Retinal pigment epithelial cell (primary cell): ENCODE measurements around the gene SMIM26.
"Not testable (repeated sequence)": the region's sequence is repeated elsewhere in the genome, so short reads cannot be mapped to it uniquely, and the experiment has no call there.

Experiments used
- DNase-seq: peaks from one replicate; pipeline ENCODE4 v3.0.0-alpha.2; 2010; ENCODE audit warnings: low read depth
- H3K4me3 ChIP-seq: 2 replicates; pipeline ENCODE4 v1.5.1; 2011; ENCODE audit warnings: mild to moderate bottlenecking, low read length, control low read depth, moderate library complexity
- TF ChIP-seq, protein P1 (sequence below): conservative IDR thresholded peaks from 2 replicates; pipeline ENCODE4 v1.5.1; 2011; ENCODE audit warnings: low read depth, low read length, control low read depth, inconsistent platforms

Gene SMIM26, protein sequence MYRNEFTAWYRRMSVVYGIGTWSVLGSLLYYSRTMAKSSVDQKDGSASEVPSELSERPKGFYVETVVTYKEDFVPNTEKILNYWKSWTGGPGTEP

DNA sequence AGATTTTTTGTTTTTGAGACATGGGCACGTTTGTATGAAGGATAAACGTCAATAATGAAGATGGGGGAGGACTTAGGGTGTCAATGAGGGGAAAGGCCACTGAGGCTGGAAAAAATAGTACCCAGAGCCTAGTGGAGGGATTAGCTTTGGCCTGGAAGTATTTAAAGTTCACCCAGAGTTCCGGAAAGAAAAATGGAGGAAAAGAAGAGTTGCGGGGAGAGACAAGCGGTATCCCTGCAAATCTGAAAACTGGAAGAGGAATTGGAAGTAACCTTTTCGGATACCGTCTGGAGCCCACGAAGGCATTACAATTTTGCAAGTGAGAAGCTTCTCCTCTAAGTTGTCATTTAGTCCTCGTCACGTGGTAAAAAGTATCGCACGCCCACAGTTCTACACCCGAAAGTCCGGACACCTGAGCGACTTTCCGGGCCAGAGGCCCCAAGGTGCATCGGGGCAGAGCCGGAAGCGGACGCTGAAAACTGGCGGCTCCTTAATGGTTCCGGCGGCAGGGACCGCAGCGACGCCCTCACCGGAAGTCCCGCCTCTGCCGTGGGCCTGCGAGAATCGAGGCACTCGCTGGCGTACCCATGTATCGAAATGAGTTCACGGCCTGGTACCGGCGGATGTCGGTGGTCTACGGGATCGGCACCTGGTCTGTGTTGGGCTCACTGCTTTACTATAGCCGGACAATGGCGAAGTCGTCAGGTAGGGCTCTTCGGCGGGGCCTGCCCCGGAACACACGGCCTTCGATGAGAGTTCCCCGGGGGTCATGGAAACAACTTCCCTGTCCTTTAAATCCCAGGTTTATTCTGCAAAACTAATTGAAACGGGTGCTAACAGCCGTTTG lies at the start of gene SMIM26:
Gene SMIM26, plus strand, starts transcription at position 541 of the 847 bp plus-strand sequence. Its CDS starts 47 bp downstream, at position 588.
- H3K4me3 ChIP-seq, result peak within 1 kb of the TSS; percentile 72
- TF ChIP-seq, protein P1, sequence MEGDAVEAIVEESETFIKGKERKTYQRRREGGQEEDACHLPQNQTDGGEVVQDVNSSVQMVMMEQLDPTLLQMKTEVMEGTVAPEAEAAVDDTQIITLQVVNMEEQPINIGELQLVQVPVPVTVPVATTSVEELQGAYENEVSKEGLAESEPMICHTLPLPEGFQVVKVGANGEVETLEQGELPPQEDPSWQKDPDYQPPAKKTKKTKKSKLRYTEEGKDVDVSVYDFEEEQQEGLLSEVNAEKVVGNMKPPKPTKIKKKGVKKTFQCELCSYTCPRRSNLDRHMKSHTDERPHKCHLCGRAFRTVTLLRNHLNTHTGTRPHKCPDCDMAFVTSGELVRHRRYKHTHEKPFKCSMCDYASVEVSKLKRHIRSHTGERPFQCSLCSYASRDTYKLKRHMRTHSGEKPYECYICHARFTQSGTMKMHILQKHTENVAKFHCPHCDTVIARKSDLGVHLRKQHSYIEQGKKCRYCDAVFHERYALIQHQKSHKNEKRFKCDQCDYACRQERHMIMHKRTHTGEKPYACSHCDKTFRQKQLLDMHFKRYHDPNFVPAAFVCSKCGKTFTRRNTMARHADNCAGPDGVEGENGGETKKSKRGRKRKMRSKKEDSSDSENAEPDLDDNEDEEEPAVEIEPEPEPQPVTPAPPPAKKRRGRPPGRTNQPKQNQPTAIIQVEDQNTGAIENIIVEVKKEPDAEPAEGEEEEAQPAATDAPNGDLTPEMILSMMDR, result no peak
- DNase-seq, result peak; percentile 68

DNA sequence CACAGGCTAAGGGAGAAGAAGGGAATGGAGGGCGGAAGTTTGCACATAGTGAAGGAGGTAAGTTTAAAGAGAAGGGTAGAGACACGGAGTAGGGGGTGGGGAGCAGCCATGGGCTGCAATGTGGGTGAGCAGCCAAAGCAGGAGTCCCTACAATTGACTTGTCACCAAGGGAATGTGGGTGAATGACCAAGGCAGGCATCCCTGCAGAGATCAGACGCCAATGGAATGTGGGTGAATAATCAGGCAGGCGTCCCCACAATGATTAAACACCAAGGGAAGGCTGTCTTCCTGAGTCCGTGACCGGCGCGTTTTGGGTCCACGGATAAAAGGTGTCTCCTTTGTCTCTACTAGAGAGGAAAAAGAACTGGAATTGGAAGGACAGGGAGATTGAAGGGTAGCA lies 45.2 kb upstream of the SMIM26 start:
- DNase-seq, H3K4me3 ChIP-seq: not testable (repeated sequence)

DNA sequence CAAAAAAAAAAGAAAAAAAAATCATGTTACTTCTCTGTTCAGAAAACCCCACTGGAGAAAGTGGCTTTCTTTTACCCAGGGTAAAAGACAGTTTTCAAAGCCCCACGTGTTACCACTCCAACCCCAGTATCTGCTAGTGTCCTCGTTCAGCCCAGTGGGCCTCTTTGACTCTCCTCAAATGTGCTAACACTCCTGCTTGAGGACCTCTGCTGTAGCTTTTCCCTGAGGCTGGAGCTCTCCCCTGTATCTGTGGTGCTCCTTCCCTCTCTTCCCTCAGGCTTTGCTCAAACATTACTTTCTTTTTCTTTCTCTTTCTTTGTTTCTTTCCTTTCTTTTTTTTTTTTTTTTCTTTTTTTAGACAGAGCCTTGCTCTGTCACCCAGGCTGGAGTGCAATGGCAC lies 44.2 kb upstream of the SMIM26 start:
- TF ChIP-seq, protein P1, result no peak
- H3K4me3 ChIP-seq, result no peak overlapping the region
- DNase-seq, result no peak

DNA sequence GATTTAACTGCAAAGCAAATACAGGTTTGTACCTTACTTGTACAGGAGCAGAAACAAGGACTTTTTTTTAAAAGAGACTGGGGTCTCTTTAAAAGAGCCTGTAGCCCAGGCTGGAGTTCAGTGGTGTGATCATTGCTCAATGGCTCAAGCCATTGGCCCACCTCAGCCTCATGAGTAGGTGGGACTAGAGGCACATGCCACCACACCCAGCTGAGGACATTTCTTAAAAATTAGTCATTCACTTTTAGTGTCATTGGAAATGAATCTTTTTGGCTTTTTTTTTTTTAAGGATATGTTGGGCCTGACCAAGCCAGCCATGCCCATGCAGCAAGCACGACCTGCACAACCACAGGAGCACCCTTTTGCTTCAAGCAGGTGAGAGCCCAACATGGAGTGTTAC lies 42.6 kb upstream of the SMIM26 start:
- no peak overlapping the region for H3K4me3 ChIP-seq
- DNase-seq, result no peak
- TF ChIP-seq, protein P1, result no peak

DNA sequence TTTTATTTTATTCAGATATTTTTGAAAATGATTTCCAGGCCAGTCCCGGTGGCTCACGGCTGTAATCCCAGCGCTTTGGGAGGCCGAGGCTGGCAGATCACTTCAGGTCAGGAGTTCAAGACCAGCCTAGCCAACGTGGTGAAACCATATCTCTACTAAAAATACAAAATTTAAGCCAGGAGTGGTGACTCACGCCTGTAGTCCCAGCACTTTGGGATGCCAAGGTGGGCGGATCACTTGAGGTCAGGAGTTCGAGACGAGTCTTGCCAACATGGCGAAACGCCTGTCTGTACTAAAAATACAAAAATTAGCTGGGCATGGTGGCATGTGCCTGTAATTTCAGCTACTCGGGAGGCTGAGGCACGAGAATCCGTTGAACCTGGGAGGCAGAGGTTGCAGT lies 40.5 kb upstream of the SMIM26 start:
- not testable (repeated sequence) for DNase-seq

DNA sequence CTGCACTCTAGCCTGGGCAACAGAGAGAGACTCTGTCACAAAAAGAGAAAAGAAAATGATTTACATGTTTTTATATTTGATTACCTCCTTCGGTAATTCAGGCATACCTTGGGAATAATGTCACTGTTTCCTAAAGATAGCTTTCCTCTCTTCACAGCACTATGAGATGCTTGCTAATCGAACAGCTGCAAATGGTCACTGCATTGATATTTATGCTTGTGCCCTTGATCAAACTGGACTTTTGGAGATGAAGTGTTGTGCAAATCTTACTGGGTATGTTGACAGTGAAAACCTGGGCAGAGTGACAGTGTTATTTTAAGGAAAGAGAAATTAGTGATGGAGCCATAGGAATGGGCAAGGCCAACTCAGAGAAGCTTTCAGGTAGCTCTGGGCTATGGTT lies 39.9 kb upstream of the SMIM26 start:
- TF ChIP-seq, protein P1, result no peak
- H3K4me3 ChIP-seq, result no peak overlapping the region
- no peak for DNase-seq

More for the DNA sequence above, 40.5 kb upstream of the SMIM26 start:
- H3K4me3 ChIP-seq, result not testable (repeated sequence)

DNA sequence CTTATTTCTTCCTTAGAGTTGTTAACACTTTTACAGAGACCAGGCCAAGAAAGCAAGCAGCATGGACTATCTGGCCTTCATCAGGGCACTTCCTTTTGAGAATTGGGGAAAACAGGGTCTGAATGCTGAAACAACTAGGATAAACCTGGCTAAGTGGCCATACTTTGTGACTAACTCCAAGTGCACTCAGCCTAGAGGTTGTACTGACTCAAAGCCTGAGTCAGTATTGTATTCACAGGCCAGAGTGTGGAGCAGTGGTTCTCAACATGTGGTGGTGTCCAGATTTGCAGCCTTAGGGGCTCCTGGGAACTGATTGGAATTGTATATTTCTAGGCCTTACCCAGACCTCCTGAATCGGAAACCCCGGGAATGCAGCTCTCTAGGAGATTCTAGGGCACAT lies 39.4 kb upstream of the SMIM26 start:
- H3K4me3 ChIP-seq, result no peak overlapping the region
- TF ChIP-seq, protein P1, result no peak
- no peak for DNase-seq

DNA sequence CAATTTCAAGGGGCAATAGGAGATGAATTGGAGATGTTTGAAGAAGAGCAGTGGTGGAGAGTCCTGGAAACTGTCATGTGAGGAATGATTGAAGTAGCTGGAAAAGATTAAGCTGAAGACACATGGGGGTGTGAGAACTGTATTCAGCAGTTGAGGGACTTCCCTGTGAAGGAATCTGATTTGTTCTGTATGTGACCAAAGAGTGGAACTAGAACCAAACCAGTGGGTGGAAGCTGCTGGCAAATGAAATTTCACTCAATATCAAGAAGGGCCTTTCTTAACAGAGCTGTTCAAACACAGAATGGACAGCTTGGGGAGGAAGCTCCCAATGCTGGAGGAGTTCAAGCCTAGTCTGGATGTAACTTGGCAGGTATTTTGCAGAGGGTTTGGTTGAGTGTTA lies 38.2 kb upstream of the SMIM26 start:
- no peak for DNase-seq
- TF ChIP-seq, protein P1, result no peak

More for the DNA sequence above, 38.2 kb upstream of the SMIM26 start:
- H3K4me3 ChIP-seq, result no peak overlapping the region
